NCI-H345 (cell line): ENCODE data around the gene TRABD2B.

ENCODE experiments used
- DNase-seq: peaks from one replicate; lab custom pipeline; 2025; lab: John Stamatoyannopoulos, UW

The TRABD2B gene

GRCh38 chr1:47725000-47725473 is 272.1 kb downstream of the TRABD2B start:
- no peak for DNase-seq

- no peak for DNase-seq
These were observed 272.7 kb downstream of the TRABD2B start for GRCh38 chr1:47724432-47724999.

GRCh38 chr1:47722909-47723580 is 274.1 kb downstream of the TRABD2B start:
- no peak for DNase-seq

GRCh38 chr1:47722101-47722500 is 275.1 kb downstream of the TRABD2B start:
- no peak for DNase-seq

- DNase-seq = no peak
These were observed 277.1 kb downstream of the TRABD2B start for GRCh38 chr1:47720111-47720510.

- no peak for DNase-seq
These were observed 279.8 kb downstream of the TRABD2B start for GRCh38 chr1:47717341-47717740.

GRCh38 chr1:47713975-47714767 is 283.0 kb downstream of the TRABD2B start:
- DNase-seq = no peak

- DNase-seq = no peak
These were observed 283.7 kb downstream of the TRABD2B start for GRCh38 chr1:47713333-47713953.

- DNase-seq = no peak
These were observed 284.4 kb downstream of the TRABD2B start for GRCh38 chr1:47712596-47713299.

GRCh38 chr1:47711848-47712492 is 285.2 kb downstream of the TRABD2B start:
- no peak for DNase-seq

GRCh38 chr1:47711184-47711847 is 285.9 kb downstream of the TRABD2B start:
- no peak for DNase-seq
